Natural killer cell (primary cell): Measurements from ENCODE around the gene DPH2. TPM values are rescaled to one million over a fixed set of nuclear protein-coding genes. Genes with fewer than 3 reads are reported as not detected.

Experiments used
- ATAC-seq, 3 donors: fragments of 150-1000 bp in 2 of 3; fragments of 200-7000 bp in 1 of 3; cut with Tn5 transposase; 1 replicate in 1 of 3; 2 replicates in 2 of 3; pipeline ENCODE4 v1.10.0; 2021; ENCODE audit warnings: mild to moderate bottlenecking in 2 of 3, moderate library complexity in 2 of 3
- DNase-seq, 2 donors: peaks; one replicate each; pipeline versions ENCODE4 v3.0.0 to v3.0.0-alpha.2; 2013 to 2021; ENCODE audit warnings: mixed read lengths in 1 of 2
- H3K27ac ChIP-seq: one replicate; pipeline ENCODE4 v1.5.1; 2013; ENCODE audit warnings: mild to moderate bottlenecking, low read length
- H3K27me3 ChIP-seq: one replicate; pipeline ENCODE4 v1.6.1; 2013; ENCODE audit warnings: low read length; ENCODE audit not compliant: control insufficient read depth, insufficient read depth
- H3K36me3 ChIP-seq: one replicate; pipeline ENCODE4 v1.6.1; 2013; ENCODE audit warnings: low read length; ENCODE audit not compliant: control insufficient read depth, insufficient read depth
- H3K4me1 ChIP-seq: one replicate; pipeline ENCODE4 v1.6.1; 2013; ENCODE audit warnings: low read length; ENCODE audit not compliant: control insufficient read depth, insufficient read depth
- H3K4me3 ChIP-seq: one replicate; pipeline ENCODE4 v1.5.1; 2013; ENCODE audit warnings: low read length
- H3K9me3 ChIP-seq: one replicate; pipeline ENCODE4 v1.6.1; 2013; ENCODE audit warnings: low read length; ENCODE audit not compliant: control insufficient read depth, insufficient read depth
- H3K27ac Mint-ChIP-seq, 2 donors: one replicate each; pipeline ENCODE4 v1.8.0; 2022; ENCODE audit warnings: mild to moderate bottlenecking in 2 of 2, mixed read lengths in 2 of 2, moderate library complexity in 1 of 2
- H3K27me3 Mint-ChIP-seq, 2 donors: one replicate each; pipeline ENCODE4 v1.8.0; 2022; ENCODE audit warnings: low read depth in 2 of 2, mixed read lengths in 2 of 2
- H3K36me3 Mint-ChIP-seq: one replicate; pipeline ENCODE4 v1.8.0; 2022; ENCODE audit warnings: mixed read lengths
- H3K4me1 Mint-ChIP-seq, 2 donors: one replicate each; pipeline ENCODE4 v1.8.0; 2022; ENCODE audit warnings: mixed read lengths in 2 of 2
- H3K4me3 Mint-ChIP-seq: one replicate; pipeline ENCODE4 v1.8.0; 2022; ENCODE audit warnings: mild to moderate bottlenecking, moderate library complexity, mixed read lengths
- H3K9me3 Mint-ChIP-seq, 2 donors: one replicate each; pipeline ENCODE4 v1.8.0; 2022; ENCODE audit warnings: mixed read lengths in 2 of 2
- WGBS: methylation state at CpG from one replicate; pipeline ENCODE4 v1.1.7; 2013; ENCODE audit warnings: missing lambda C conversion rate; ENCODE audit not compliant: insufficient coverage; 5-methylcytosine and 5-hydroxymethylcytosine counted together
- intact Hi-C: fragments of 100-400 bp; cut with micrococcal nuclease; formaldehyde crosslinking; loops from one replicate; pipeline ENCODE4 v1.14.2; 2022
- total RNA-seq, 4 donors: library from RNA; stranded (reverse); fragments of 120-200 nt in 1 of 4; gene quantifications; one replicate each; pipeline versions ENCODE4 v1.2.3 to v1.2.4, GENCODE V29; 2013 to 2022
- TF ChIP-seq, protein P1 (sequence below): fragments of 200-600 bp; IDR thresholded peaks from one replicate; pipeline ENCODE4 v1.8.0; 2022; ENCODE audit warnings: antibody characterized with exemption

Gene DPH2
- total RNA-seq, 3 donors from 2014 or later (not counting 1 experiment from before 2014, with no cell fraction given) = 18.2 to 27.3 (median 18.8) TPM

DNA sequence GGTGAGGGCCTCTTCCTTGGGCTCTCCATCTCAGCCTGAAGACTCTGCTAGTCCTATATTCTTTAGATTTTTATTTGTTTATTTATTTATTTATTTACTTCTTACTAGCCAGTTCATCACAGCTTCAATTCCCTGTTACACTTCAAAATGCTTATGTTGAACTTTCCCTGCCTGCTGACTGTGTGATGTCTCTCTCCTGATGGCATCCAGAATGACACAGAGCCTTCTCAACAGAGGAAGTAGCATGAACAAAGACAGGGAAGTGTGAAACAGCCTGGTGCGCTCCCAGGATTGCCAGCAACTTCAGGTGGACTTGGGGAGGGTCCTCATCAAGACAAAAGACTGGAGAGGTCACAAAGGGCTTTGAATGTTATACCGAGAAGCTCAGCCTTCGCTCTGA, 27.4 kb upstream of the DPH2 start:
- no peaks in the 10 kb centered on the region for H3K27me3 ChIP-seq
- no peaks in the 10 kb centered on the region for H3K9me3 ChIP-seq
- Mint-ChIP-seq H3K36me3 (no peaks in the 10 kb centered on the region), H3K9me3 (no peaks in the 10 kb centered on the region), H3K27ac (no peak overlapping the region), H3K4me3 (no peak overlapping the region), H3K27me3 (peaks cover 0 to 2% of the 10 kb centered on the region in 2 donors), H3K4me1 (peaks cover 19 to 39% of the 10 kb centered on the region in 2 donors)
- WGBS = 95% methylated on average over 3 of the region's 3 CpGs
- intact Hi-C loops = no loop called here
- peaks cover 17% of the 10 kb centered on the region for H3K4me1 ChIP-seq
- no peak overlapping the region for H3K4me3 ChIP-seq
- H3K36me3 ChIP-seq = no peaks in the 10 kb centered on the region
- ATAC-seq = no peak
- TF ChIP-seq, protein P1, sequence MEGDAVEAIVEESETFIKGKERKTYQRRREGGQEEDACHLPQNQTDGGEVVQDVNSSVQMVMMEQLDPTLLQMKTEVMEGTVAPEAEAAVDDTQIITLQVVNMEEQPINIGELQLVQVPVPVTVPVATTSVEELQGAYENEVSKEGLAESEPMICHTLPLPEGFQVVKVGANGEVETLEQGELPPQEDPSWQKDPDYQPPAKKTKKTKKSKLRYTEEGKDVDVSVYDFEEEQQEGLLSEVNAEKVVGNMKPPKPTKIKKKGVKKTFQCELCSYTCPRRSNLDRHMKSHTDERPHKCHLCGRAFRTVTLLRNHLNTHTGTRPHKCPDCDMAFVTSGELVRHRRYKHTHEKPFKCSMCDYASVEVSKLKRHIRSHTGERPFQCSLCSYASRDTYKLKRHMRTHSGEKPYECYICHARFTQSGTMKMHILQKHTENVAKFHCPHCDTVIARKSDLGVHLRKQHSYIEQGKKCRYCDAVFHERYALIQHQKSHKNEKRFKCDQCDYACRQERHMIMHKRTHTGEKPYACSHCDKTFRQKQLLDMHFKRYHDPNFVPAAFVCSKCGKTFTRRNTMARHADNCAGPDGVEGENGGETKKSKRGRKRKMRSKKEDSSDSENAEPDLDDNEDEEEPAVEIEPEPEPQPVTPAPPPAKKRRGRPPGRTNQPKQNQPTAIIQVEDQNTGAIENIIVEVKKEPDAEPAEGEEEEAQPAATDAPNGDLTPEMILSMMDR = no peak
- no peak overlapping the region for H3K27ac ChIP-seq
- no peak for DNase-seq

DNA sequence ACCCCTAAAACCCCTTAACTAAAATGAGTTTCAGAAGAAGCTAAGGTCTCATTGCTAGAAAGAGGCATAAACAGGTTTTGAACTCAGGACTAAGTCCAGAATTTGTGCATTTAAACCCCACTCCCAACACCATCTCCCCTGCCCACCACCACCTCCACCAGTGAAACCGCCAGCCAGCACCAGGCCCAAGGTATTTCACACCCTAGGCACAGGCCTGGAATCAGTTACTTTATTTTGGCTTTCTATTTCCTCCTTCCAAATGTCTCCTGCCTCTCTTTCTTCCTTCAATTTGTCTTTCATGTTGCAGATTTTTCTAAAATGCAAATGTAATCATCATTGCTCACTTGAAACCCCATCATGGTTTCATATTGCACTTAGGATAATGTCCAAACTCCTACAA, 24.9 kb upstream of the DPH2 start:
- intact Hi-C loops = no loop called here
- Mint-ChIP-seq H3K27me3 (no peaks in the 10 kb centered on the region), H3K4me1 (peaks cover 24 to 50% of the 10 kb centered on the region in 2 donors), H3K27ac (no peak overlapping the region), H3K4me3 (peak overlapping the region; percentile 61), H3K36me3 (no peaks in the 10 kb centered on the region), H3K9me3 (no peaks in the 10 kb centered on the region)
- no peaks in the 10 kb centered on the region for H3K9me3 ChIP-seq
- WGBS = 94% methylated on average over 1 of the region's 1 CpG
- H3K4me1 ChIP-seq = peaks cover 33% of the 10 kb centered on the region
- DNase-seq (no peak), ATAC-seq (no peak)
- H3K4me3 ChIP-seq = no peak overlapping the region
- TF ChIP-seq, protein P1 = no peak
- no peak overlapping the region for H3K27ac ChIP-seq
- no peaks in the 10 kb centered on the region for H3K27me3 ChIP-seq
- H3K36me3 ChIP-seq = peaks cover under 1% of the 10 kb centered on the region

DNA sequence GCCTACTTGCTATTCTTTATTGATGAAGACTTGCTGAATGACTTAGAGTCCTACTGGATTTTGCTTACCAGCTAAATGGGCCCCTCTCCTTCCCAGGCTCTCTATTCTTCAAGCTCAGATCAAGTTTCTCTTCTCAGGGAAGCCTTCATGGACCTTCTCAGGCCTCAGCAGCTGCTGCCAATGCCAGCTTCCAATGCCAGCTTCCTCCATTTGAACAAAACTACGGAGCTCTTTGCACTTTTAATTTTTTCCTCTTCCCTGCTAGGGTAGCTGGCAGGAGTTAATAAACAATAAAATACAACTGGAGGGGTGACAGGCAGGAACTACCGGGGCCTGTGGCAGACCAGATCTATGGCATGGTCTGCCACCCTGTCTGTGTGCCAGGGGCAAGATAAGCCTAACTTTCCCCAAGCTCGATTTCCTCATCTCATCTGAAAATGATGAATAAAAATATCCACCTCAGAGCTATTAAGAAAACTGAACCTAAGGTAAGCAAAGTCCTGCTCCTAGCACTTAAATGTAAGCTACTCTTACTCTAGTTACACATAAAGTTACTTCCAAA, 24.1 kb upstream of the DPH2 start:
- Mint-ChIP-seq H3K36me3 (no peaks in the 10 kb centered on the region), H3K4me3 (peak overlapping the region; percentile 91), H3K27ac (peak overlapping the region; percentile 88 to 98), H3K27me3 (no peaks in the 10 kb centered on the region), H3K4me1 (peaks cover 30 to 57% of the 10 kb centered on the region in 2 donors), H3K9me3 (no peaks in the 10 kb centered on the region)
- H3K4me3 ChIP-seq = peak overlapping the region; percentile 54
- H3K9me3 ChIP-seq = no peaks in the 10 kb centered on the region
- TF ChIP-seq, protein P1 = no peak
- 6% methylated on average over 3 of the region's 3 CpGs for WGBS
- no peak for DNase-seq
- H3K4me1 ChIP-seq = peaks cover 33% of the 10 kb centered on the region
- H3K27ac ChIP-seq = peak overlapping the region; percentile 95
- peaks cover 2% of the 10 kb centered on the region for H3K36me3 ChIP-seq
- ATAC-seq = no peak
- H3K27me3 ChIP-seq = no peaks in the 10 kb centered on the region
- intact Hi-C loops = loop anchor here (1.0 kb wide), 2 partner anchors 24 to 29 kb away; partner anchors contain the start of gene ATP6V0B
